K562 (cell line): Measurements from ENCODE around the gene GABARAP. TPM values are rescaled to one million over a fixed set of nuclear protein-coding genes. Genes with fewer than 3 reads are reported as not detected.

Experiments
- BCLAF1 ChIP-seq, 2 experiments: fragments of 450-650 bp in 1 of 2; IDR thresholded peaks; 2 replicates each; pipeline ENCODE4 v1.6.1; 2011 to 2017; ENCODE audit warnings: low read depth in 2 of 2, antibody characterized with exemption in 1 of 2, borderline replicate concordance in 1 of 2, low read length in 1 of 2, mild to moderate bottlenecking in 1 of 2, mixed read lengths in 1 of 2; ENCODE audit not compliant: control insufficient read depth in 1 of 2
- DLX4 ChIP-seq: fragments of 250-450 bp; sonication (Bioruptor Pico); IDR thresholded peaks from 2 replicates; pipeline ENCODE4 v1.6.1; 2021; ENCODE audit warnings: mild to moderate bottlenecking
- DPF2 ChIP-seq: fragments of 450-650 bp; IDR thresholded peaks from 2 replicates; pipeline ENCODE4 v1.6.1; 2016
- EWSR1 ChIP-seq: fragments of 450-650 bp; IDR thresholded peaks from 2 replicates; pipeline ENCODE4 v1.6.1; 2018; ENCODE audit warnings: borderline replicate concordance, mild to moderate bottlenecking, low read depth, moderate library complexity; ENCODE audit not compliant: partially characterized antibody
- GTF2F1 ChIP-seq: IDR thresholded peaks from 2 replicates; pipeline ENCODE4 v1.6.1; 2011; ENCODE audit warnings: low read depth, low read length, improper control_type of control experiment
- MBD2 ChIP-seq: sonication (generic); IDR thresholded peaks from 2 replicates; pipeline ENCODE4 v1.6.1; 2016; ENCODE audit warnings: low read depth, borderline replicate concordance
- RB1 ChIP-seq: fragments of 450-650 bp; IDR thresholded peaks from 2 replicates; pipeline ENCODE4 v1.6.1; 2017; ENCODE audit warnings: low read depth, mild to moderate bottlenecking
- SLC30A9 ChIP-seq: fragments of 250-450 bp; sonication (Bioruptor Pico); IDR thresholded peaks from 2 replicates; pipeline ENCODE4 v1.8.0; 2022; ENCODE audit warnings: mild to moderate bottlenecking, moderate library complexity
- polyA plus RNA-seq, 8 experiments: library from polyadenylated mRNA; depleted of rRNA in 4 of 8; stranded (reverse) in 5 of 8; unstranded in 3 of 8; fragments of >200 nt; fragmentation: Nextera tagmentation in 2 of 8; fragmentation: Illumina TruSeq in 1 of 8; extraction: Ambion mirVana in 2 of 8; extraction: Trizol in 1 of 8; gene quantifications; 2 replicates each; pipeline versions ENCODE4 v1.2.1 to v1.2.3, GENCODE V29; 2011 to 2014; ENCODE audit warnings: inconsistent platforms in 1 of 8, missing spikeins in 1 of 8
- total RNA-seq, 7 experiments: library from RNA; depleted of rRNA in 6 of 7; stranded (reverse); fragments of >200 nt in 6 of 7; fragmentation: Illumina TruSeq in 2 of 7; extraction: Trizol in 2 of 7; gene quantifications; 2 replicates each; pipeline versions ENCODE4 v1.2.1 to v1.2.3, GENCODE V29; 2011 to 2021; ENCODE audit warnings: low replicate concordance in 1 of 7
- TF ChIP-seq, protein P1 (sequence below): sonication (generic); formaldehyde crosslinking; IDR thresholded peaks from 2 replicates; pipeline ENCODE4 v1.8.1; 2023; ENCODE audit warnings: missing genetic modification reagents, mild to moderate bottlenecking, borderline replicate concordance

The GABARAP gene
- total and polyA plus RNA-seq, 9 of the 15 experiments (the other 6 are each of a cell fraction or from before 2014, with no cell fraction given), result 47.5 to 373 (median 152) TPM

GRCh38 chr17:7234083-7234951 is 7.9 kb downstream of the GABARAP start, which contains the start of gene DVL2 (continued):
- TF ChIP-seq BCLAF1 (IDR thresholded peaks at IDR 0.05; ENCODE audit: borderline replicate concordance in 1 of 2, control insufficient read depth in 1 of 2, low read depth in 2 of 2, low read length in 1 of 2), result no peak
- no peak for TF ChIP-seq DPF2
- peak; percentile 85; the same call in 1 of the 2 replicates for TF ChIP-seq RB1
- TF ChIP-seq GTF2F1, result no peak
- no peak for TF ChIP-seq DLX4 (CRISPR knock-in tag)
- TF ChIP-seq SLC30A9 (CRISPR knock-in tag), result no peak
- TF ChIP-seq EWSR1, result no peak
- TF ChIP-seq, protein P1, sequence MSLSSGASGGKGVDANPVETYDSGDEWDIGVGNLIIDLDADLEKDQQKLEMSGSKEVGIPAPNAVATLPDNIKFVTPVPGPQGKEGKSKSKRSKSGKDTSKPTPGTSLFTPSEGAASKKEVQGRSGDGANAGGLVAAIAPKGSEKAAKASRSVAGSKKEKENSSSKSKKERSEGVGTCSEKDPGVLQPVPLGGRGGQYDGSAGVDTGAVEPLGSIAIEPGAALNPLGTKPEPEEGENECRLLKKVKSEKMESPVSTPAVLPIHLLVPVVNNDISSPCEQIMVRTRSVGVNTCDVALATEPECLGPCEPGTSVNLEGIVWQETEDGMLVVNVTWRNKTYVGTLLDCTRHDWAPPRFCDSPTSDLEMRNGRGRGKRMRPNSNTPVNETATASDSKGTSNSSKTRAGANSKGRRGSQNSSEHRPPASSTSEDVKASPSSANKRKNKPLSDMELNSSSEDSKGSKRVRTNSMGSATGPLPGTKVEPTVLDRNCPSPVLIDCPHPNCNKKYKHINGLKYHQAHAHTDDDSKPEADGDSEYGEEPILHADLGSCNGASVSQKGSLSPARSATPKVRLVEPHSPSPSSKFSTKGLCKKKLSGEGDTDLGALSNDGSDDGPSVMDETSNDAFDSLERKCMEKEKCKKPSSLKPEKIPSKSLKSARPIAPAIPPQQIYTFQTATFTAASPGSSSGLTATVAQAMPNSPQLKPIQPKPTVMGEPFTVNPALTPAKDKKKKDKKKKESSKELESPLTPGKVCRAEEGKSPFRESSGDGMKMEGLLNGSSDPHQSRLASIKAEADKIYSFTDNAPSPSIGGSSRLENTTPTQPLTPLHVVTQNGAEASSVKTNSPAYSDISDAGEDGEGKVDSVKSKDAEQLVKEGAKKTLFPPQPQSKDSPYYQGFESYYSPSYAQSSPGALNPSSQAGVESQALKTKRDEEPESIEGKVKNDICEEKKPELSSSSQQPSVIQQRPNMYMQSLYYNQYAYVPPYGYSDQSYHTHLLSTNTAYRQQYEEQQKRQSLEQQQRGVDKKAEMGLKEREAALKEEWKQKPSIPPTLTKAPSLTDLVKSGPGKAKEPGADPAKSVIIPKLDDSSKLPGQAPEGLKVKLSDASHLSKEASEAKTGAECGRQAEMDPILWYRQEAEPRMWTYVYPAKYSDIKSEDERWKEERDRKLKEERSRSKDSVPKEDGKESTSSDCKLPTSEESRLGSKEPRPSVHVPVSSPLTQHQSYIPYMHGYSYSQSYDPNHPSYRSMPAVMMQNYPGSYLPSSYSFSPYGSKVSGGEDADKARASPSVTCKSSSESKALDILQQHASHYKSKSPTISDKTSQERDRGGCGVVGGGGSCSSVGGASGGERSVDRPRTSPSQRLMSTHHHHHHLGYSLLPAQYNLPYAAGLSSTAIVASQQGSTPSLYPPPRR (CRISPR knock-in tag), result no peak
- TF ChIP-seq MBD2, result 0 out of 2 replicates have a peak, but pooled peaks have one; percentile 21
